Sigmoid colon (tissue), 4 donors: Measurements from ENCODE around the gene SMAD3.

Source experiments
- CTCF ChIP-seq, 4 experiments: fragments of 450-650 bp in 3 of 4; fragments of 200-600 bp in 1 of 4; IDR thresholded peaks; one replicate each; pipeline ENCODE4 v1.5.1; 2016 to 2019; ENCODE audit warnings: antibody characterized with exemption in 4 of 4, mild to moderate bottlenecking in 3 of 4, moderate library complexity in 2 of 4
- EP300 ChIP-seq, 4 donors: sonication (generic); formaldehyde crosslinking; IDR thresholded peaks; one replicate each; pipeline ENCODE4 v1.6.1; 2017; ENCODE audit warnings: antibody characterized with exemption in 4 of 4
- POLR2A ChIP-seq, 2 donors: fragments of 450-650 bp; IDR thresholded peaks; one replicate each; pipeline ENCODE4 v1.6.1; 2016; ENCODE audit warnings: antibody characterized with exemption in 2 of 2, mild to moderate bottlenecking in 2 of 2, moderate library complexity in 2 of 2
- POLR2AphosphoS5 ChIP-seq, 4 donors: sonication (generic); formaldehyde crosslinking; IDR thresholded peaks; one replicate each; pipeline ENCODE4 v1.6.1; 2017; ENCODE audit warnings: antibody characterized with exemption in 4 of 4

DNA sequence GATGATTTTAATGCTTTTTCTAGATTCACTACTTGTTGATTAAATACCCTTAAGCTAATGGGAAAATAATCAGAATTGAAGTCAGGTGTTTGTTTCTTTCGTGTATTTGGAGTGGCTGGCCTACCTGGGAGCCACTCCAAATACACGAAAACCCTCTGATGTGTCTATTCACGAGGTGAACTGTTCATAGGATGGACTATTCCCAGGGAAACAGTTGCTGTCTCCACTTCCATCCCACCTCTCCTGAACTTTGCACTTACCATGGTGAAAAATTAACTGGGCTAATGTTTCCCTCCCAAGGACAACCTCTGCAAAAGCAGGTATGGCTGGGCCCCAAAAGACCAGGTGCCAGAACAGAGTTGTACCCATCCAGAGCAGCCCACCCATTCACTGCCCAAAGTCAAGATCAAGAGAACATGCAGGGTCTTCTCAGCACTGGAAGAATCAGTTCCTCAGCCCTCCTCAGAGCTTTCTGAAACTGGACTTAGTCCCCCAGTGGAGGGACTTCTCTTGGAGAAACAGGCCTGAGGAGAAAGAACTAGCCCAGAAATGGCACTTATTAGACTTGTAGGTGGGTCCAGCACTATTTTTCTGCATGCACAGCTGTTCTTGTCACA lies 2.9 kb upstream of the SMAD3 start:
- TF ChIP-seq CTCF (IDR thresholded peaks at IDR 0.05) (no peak), POLR2AphosphoS5 (IDR thresholded peaks at IDR 0.05) (no peak), POLR2A (IDR thresholded peaks at IDR 0.05) (no peak), EP300 (IDR thresholded peaks at IDR 0.05) (no peak)
